Mesenchymal stem cell (in vitro differentiated cells and primary cell): ENCODE data around the gene POU6F2.

Experiments
- DNase-seq: peaks from one replicate; pipeline ENCODE4 v3.0.0-alpha.2; 2013
- H2AFZ ChIP-seq: one replicate; pipeline ENCODE4 v1.6.1; 2013; ENCODE audit warnings: low read depth, mild to moderate bottlenecking, control low read depth, inconsistent platforms, low read length, moderate library complexity
- H2AK5ac ChIP-seq: 2 replicates; pipeline ENCODE4 v1.6.1; 2013; ENCODE audit warnings: low read length, moderate library complexity, mild to moderate bottlenecking, inconsistent platforms; ENCODE audit not compliant: severe bottlenecking
- H2BK120ac ChIP-seq: one replicate; pipeline ENCODE4 v1.6.1; 2013; ENCODE audit warnings: low read depth, mild to moderate bottlenecking, inconsistent platforms, low read length, moderate library complexity
- H2BK12ac ChIP-seq, 2 experiments: one replicate each; pipeline ENCODE4 v1.6.1; 2013; ENCODE audit warnings: inconsistent platforms in 2 of 2, low read length in 2 of 2, mild to moderate bottlenecking in 2 of 2, moderate library complexity in 2 of 2, control low read depth in 1 of 2
- H2BK15ac ChIP-seq: one replicate; pipeline ENCODE4 v1.6.1; 2013; ENCODE audit warnings: mild to moderate bottlenecking, low read depth, inconsistent platforms; ENCODE audit not compliant: poor library complexity, severe bottlenecking
- H2BK5ac ChIP-seq: 2 replicates; pipeline ENCODE4 v1.6.1; 2013; ENCODE audit warnings: low read depth, mild to moderate bottlenecking, low read length, control low read depth, inconsistent platforms; ENCODE audit not compliant: poor library complexity, severe bottlenecking
- H3K14ac ChIP-seq, 2 experiments: one replicate each; pipeline ENCODE4 v1.6.1; 2013; ENCODE audit warnings: inconsistent platforms in 2 of 2, low read length in 2 of 2, control low read depth in 1 of 2, mild to moderate bottlenecking in 1 of 2, moderate library complexity in 1 of 2
- H3K18ac ChIP-seq, 2 experiments: one replicate each; pipeline ENCODE4 v1.6.1; 2013; ENCODE audit warnings: inconsistent platforms in 2 of 2, low read length in 2 of 2, control low read depth in 1 of 2, low read depth in 1 of 2, mild to moderate bottlenecking in 1 of 2
- H3K23ac ChIP-seq, 2 experiments: one replicate each; pipeline ENCODE4 v1.6.1; 2013; ENCODE audit warnings: inconsistent platforms in 2 of 2, low read length in 2 of 2, mild to moderate bottlenecking in 2 of 2, moderate library complexity in 2 of 2, control low read depth in 1 of 2
- H3K27ac ChIP-seq: 2 replicates; pipeline ENCODE4 v1.5.1; 2013; ENCODE audit warnings: mild to moderate bottlenecking, moderate library complexity, low read length, control low read depth, inconsistent platforms; ENCODE audit not compliant: poor library complexity, severe bottlenecking
- H3K27me3 ChIP-seq, 2 experiments: 2 replicates each; pipeline versions ENCODE4 v1.6.1 to v1.7.0; 2013; ENCODE audit warnings: low read length in 2 of 2, mild to moderate bottlenecking in 2 of 2, moderate library complexity in 2 of 2, control low read depth in 1 of 2, inconsistent platforms in 1 of 2; ENCODE audit not compliant: control insufficient read depth in 1 of 2, insufficient read depth in 1 of 2
- H3K36me3 ChIP-seq, 2 experiments: 2 replicates each; pipeline versions ENCODE4 v1.6.1 to v1.7.0; 2013; ENCODE audit warnings: low read length in 2 of 2, control low read depth in 1 of 2, inconsistent platforms in 1 of 2, low read depth in 1 of 2, mild to moderate bottlenecking in 1 of 2; ENCODE audit not compliant: insufficient read depth in 2 of 2, control insufficient read depth in 1 of 2
- H3K4ac ChIP-seq, 2 experiments: one replicate each; pipeline ENCODE4 v1.6.1; 2013; ENCODE audit warnings: inconsistent platforms in 2 of 2, low read length in 2 of 2, mild to moderate bottlenecking in 2 of 2, moderate library complexity in 2 of 2, control low read depth in 1 of 2, low read depth in 1 of 2
- H3K4me1 ChIP-seq: 2 replicates; pipeline ENCODE4 v1.6.1; 2013; ENCODE audit warnings: low read depth, low read length, control low read depth; ENCODE audit not compliant: control insufficient read depth, insufficient read depth
- H3K4me2 ChIP-seq: 2 replicates; pipeline ENCODE4 v1.6.1; 2013; ENCODE audit warnings: low read length, mild to moderate bottlenecking, inconsistent platforms; ENCODE audit not compliant: poor library complexity, severe bottlenecking
- H3K4me3 ChIP-seq, 2 experiments: 2 replicates each; pipeline versions ENCODE4 v1.5.1 to v1.7.0; 2013; ENCODE audit warnings: low read length in 2 of 2, mild to moderate bottlenecking in 2 of 2, control low read depth in 1 of 2, low read depth in 1 of 2; ENCODE audit not compliant: insufficient read depth in 1 of 2
- H3K79me1 ChIP-seq: replicated peaks from 2 replicates; pipeline ENCODE4 v1.6.1; 2013; ENCODE audit warnings: mild to moderate bottlenecking, control low read depth, low read length, inconsistent platforms; ENCODE audit not compliant: poor library complexity, severe bottlenecking
- H3K9ac ChIP-seq: 2 replicates; pipeline ENCODE4 v1.7.0; 2013; ENCODE audit warnings: mild to moderate bottlenecking, low read length, moderate library complexity
- H3K9me3 ChIP-seq: 2 replicates; pipeline ENCODE4 v1.7.0; 2013; ENCODE audit warnings: mild to moderate bottlenecking, low read length; ENCODE audit not compliant: control insufficient read depth
- H4K8ac ChIP-seq: one replicate; pipeline ENCODE4 v1.6.1; 2013; ENCODE audit warnings: inconsistent platforms, mild to moderate bottlenecking, low read length, moderate library complexity
- H4K91ac ChIP-seq: one replicate; pipeline ENCODE4 v1.6.1; 2013; ENCODE audit warnings: mild to moderate bottlenecking, low read length, inconsistent platforms
- WGBS: methylation state at CpG from one replicate; pipeline ENCODE4 v1.1.7; 2013; ENCODE audit warnings: mixed read lengths; 5-methylcytosine and 5-hydroxymethylcytosine counted together

POU6F2 gene

GRCh38 chr7:39199006-39199405 is 221.3 kb downstream of the POU6F2 start:
- H3K18ac ChIP-seq: no peak overlapping the region
- no peak overlapping the region for H2BK5ac ChIP-seq
- no peaks in the 10 kb centered on the region for H3K9me3 ChIP-seq
- H3K79me1 ChIP-seq: no peaks in the 10 kb centered on the region
- no peaks in the 10 kb centered on the region for H3K27me3 ChIP-seq
- H3K36me3 ChIP-seq: no peaks in the 10 kb centered on the region
- H3K9ac ChIP-seq: no peak overlapping the region
- H3K4me2 ChIP-seq: no peak overlapping the region
- no peak overlapping the region for H4K91ac ChIP-seq
- H3K23ac ChIP-seq: no peak overlapping the region
- no peak overlapping the region for H3K4ac ChIP-seq
- no peak overlapping the region for H3K14ac ChIP-seq
- no peak overlapping the region for H2BK12ac ChIP-seq
- no peak overlapping the region for H2AK5ac ChIP-seq
- no peak overlapping the region for H2AFZ ChIP-seq
- WGBS: 57% methylated on average over 4 of the region's 4 CpGs
- no peak overlapping the region for H4K8ac ChIP-seq
- H3K4me3 ChIP-seq: no peak overlapping the region
- no peak overlapping the region for H2BK15ac ChIP-seq
- H3K4me1 ChIP-seq: no peaks in the 10 kb centered on the region
- no peak for DNase-seq
- no peak overlapping the region for H3K27ac ChIP-seq
- no peak overlapping the region for H2BK120ac ChIP-seq

- H4K8ac ChIP-seq: no peak overlapping the region
- H2AK5ac ChIP-seq: no peak overlapping the region
- no peak overlapping the region for H3K4me2 ChIP-seq
- H2BK12ac ChIP-seq: no peak overlapping the region
- no peak overlapping the region for H2BK120ac ChIP-seq
- no peak overlapping the region for H3K4ac ChIP-seq
- H3K18ac ChIP-seq: no peak overlapping the region
- H3K4me1 ChIP-seq: no peaks in the 10 kb centered on the region
- no peak overlapping the region for H3K14ac ChIP-seq
- no peak overlapping the region for H4K91ac ChIP-seq
- H3K4me3 ChIP-seq: no peak overlapping the region
- no peaks in the 10 kb centered on the region for H3K27me3 ChIP-seq
- DNase-seq: no peak
- 86% methylated on average over 5 of the region's 5 CpGs for WGBS
- H2BK15ac ChIP-seq: no peak overlapping the region
- H3K79me1 ChIP-seq: no peaks in the 10 kb centered on the region
- H2AFZ ChIP-seq: no peak overlapping the region
- no peaks in the 10 kb centered on the region for H3K9me3 ChIP-seq
- H2BK5ac ChIP-seq: no peak overlapping the region
- no peak overlapping the region for H3K9ac ChIP-seq
- H3K27ac ChIP-seq: no peak overlapping the region
- no peak overlapping the region for H3K23ac ChIP-seq
- H3K36me3 ChIP-seq: no peaks in the 10 kb centered on the region
Measured at GRCh38 chr7:39199951-39200350, 222.2 kb downstream of the POU6F2 start.

- no peaks in the 10 kb centered on the region for H3K4me1 ChIP-seq
- H2BK120ac ChIP-seq: no peak overlapping the region
- WGBS: 0% methylated on average over 1 of the region's 1 CpG
- no peak overlapping the region for H3K4ac ChIP-seq
- no peak overlapping the region for H3K18ac ChIP-seq
- no peaks in the 10 kb centered on the region for H3K79me1 ChIP-seq
- H3K4me3 ChIP-seq: no peak overlapping the region
- H2AFZ ChIP-seq: no peak overlapping the region
- H2AK5ac ChIP-seq: no peak overlapping the region
- no peak overlapping the region for H3K23ac ChIP-seq
- H3K27ac ChIP-seq: no peak overlapping the region
- no peaks in the 10 kb centered on the region for H3K27me3 ChIP-seq
- no peak for DNase-seq
- no peak overlapping the region for H2BK12ac ChIP-seq
- H3K4me2 ChIP-seq: no peak overlapping the region
- no peak overlapping the region for H2BK15ac ChIP-seq
- H3K36me3 ChIP-seq: no peaks in the 10 kb centered on the region
- H4K91ac ChIP-seq: no peak overlapping the region
- no peak overlapping the region for H2BK5ac ChIP-seq
- H3K9me3 ChIP-seq: no peaks in the 10 kb centered on the region
- no peak overlapping the region for H3K9ac ChIP-seq
- no peak overlapping the region for H4K8ac ChIP-seq
- no peak overlapping the region for H3K14ac ChIP-seq
Measured at GRCh38 chr7:39202041-39202440, 224.3 kb downstream of the POU6F2 start.

- H4K8ac ChIP-seq: no peak overlapping the region
- H3K9ac ChIP-seq: no peak overlapping the region
- no peak overlapping the region for H3K27ac ChIP-seq
- H3K36me3 ChIP-seq: no peaks in the 10 kb centered on the region
- no peak overlapping the region for H2BK120ac ChIP-seq
- no peak for DNase-seq
- no peak overlapping the region for H2BK5ac ChIP-seq
- 93% methylated on average over 4 of the region's 6 CpGs for WGBS
- no peak overlapping the region for H2AK5ac ChIP-seq
- H3K18ac ChIP-seq: no peak overlapping the region
- no peaks in the 10 kb centered on the region for H3K27me3 ChIP-seq
- no peak overlapping the region for H2BK15ac ChIP-seq
- no peak overlapping the region for H3K4me3 ChIP-seq
- no peak overlapping the region for H4K91ac ChIP-seq
- no peak overlapping the region for H2AFZ ChIP-seq
- H3K9me3 ChIP-seq: no peaks in the 10 kb centered on the region
- no peaks in the 10 kb centered on the region for H3K79me1 ChIP-seq
- no peaks in the 10 kb centered on the region for H3K4me1 ChIP-seq
- H2BK12ac ChIP-seq: no peak overlapping the region
- no peak overlapping the region for H3K14ac ChIP-seq
- no peak overlapping the region for H3K23ac ChIP-seq
- no peak overlapping the region for H3K4me2 ChIP-seq
- H3K4ac ChIP-seq: no peak overlapping the region
Measured at GRCh38 chr7:39210362-39210761, 232.7 kb downstream of the POU6F2 start.
